HG03095 (cell line): ENCODE measurements around the gene DBET.
"Not testable (repeated sequence)": the region's sequence is repeated elsewhere in the genome, so short reads cannot be mapped to it uniquely, and the experiment has no call there.

Source experiments
- ATAC-seq: cut with Tn5 transposase; IDR thresholded peaks from one replicate; pipeline ENCODE4 v1.9.1; 2021; ENCODE audit warnings: moderate library complexity; ENCODE audit not compliant: unreplicated experiment

DBET gene

DNA sequence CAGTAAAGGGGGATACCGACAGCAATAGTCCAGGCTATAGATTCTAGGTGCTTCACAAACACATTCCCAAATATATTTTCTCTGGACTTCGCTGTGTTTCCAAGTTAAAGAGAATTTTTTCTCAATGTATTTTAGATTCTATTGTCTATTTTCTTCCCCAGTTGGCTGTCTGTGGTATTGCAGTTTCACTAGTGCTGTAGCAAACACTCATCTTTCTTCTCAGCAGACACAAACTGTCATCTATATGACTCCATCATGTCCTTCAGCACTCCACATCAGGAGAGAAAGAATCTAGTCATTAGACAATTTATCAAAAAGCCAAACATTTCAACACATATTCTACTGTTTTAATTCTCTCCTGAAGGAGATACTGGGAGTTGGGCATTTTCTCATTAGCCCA lies at the start of gene DBET:
Gene DBET (plus strand): TSS at position 161 of the 400 bp plus-strand sequence.
- ATAC-seq: not testable (repeated sequence)

GRCh38 chr4:190014771-190015537 lies 49.3 kb upstream of the DBET start:
- no peak for ATAC-seq

DNA sequence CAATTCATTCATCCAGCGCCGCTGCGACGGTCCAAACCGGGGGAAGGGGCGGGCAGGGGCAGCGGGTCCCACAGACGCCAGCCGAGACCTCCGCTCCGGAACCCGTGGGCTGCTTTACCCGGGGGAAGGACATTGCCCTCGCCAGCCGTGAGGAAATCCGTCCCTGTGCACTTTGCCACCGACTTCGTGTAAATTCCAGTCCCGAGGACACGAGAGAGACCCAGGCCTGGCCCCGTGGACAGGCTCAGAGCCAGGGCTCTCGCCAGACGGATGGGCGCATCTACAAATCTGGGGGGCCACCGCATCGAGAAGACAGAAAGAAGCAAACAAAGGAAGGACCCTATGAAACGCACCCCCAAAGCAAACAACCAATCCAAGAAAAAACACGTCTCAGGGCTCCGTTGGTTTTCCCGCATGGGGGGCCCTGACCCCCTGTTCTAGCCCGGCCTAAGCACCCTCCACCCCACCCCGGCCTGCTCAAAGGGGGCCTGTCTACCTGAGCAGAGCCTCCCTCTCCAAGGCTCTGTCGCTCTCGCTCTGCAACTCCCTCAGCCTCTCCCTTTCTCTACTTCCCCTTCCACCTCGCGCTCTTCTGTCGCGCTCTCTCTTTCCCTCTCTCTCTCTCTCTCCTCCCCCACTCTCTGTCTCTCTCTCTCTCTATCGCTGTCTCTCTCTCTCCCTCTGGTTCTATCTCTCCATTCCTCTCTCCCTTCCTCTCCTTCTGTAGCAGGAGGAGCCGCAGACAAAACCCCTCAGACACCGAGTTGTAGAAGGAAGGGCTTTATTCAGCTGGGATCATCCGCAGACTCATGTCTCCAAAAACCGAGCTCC lies 48.5 kb upstream of the DBET start:
- ATAC-seq: no peak

- no peak for ATAC-seq
These were observed 47.7 kb upstream of the DBET start for GRCh38 chr4:190016369-190017289.

DNA sequence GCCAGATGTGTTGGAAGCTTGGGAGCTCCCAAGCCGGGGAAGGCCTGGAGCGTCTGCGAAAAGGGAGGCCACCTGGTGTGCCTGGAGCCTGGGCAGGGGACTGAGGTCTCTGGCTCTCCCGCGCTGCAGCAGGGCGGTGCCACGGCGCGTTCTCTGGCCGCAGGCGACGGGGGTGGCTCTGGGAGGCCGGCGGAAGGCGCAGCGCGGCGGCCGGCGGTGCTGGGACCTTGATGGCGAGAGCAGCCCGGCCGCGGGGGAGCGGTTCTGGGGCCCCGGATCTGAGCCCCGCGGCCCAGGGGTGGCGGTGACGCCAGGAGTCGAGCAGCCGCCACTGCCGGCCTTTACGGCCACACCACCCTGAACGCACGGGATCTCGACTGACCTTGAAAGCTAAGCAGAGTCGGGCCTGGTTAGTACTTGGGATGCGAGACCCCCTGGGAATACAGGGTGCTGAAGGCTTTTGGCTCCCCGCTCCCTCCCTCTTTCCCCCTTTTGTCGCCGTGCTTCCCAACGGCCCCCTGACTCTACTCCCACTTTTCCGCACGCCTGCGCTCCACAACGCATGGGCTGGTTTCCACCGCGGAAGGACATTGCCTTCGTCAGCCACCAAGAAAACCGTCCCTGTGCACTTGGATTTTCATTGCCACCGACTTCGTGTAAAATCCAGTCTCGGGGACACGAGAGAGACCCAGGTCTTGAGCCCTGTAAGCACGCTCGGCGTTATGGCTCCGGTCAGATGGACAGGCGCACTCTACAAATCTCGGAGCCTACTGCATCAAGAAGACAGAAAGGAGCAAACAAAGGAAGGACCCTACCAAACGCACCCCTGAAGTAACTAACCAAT lies 46.7 kb upstream of the DBET start:
- no peak for ATAC-seq

DNA sequence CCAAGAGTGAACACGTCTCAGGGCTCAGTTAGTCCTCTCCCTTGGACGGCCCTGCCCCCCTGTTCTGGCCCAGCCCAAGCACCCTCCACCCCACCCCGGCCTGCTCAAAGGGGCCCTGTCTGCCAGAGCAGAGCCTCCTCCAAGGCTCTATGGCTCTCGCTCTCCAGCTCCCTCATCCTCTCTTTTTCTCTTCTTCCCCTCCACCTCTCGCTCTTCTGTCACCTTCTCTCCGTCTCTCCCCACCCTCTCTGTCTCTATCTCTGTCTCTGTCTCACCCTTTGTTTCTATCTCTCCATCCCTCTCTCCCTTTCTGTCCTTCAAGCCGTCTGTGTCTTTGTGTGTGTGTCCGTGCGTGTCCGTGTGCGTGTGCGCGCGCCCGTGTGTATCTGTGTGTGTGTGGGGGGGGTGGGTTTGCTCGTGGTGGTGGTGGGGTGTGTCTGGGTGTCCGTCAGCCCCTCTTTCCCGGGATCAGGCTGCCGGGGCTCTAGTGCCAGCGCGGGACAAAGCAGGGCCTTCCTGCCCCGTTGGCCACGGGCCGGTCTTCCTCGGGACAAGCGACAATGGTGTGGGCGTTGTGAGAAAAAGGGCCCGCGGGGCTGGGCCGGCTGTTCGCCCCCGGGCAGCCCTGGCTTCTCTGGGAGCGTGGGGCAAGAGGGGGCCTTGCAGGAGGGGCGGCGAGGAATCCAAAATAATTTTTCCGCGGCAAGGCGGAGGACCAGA lies 45.9 kb upstream of the DBET start:
- ATAC-seq: no peak

DNA sequence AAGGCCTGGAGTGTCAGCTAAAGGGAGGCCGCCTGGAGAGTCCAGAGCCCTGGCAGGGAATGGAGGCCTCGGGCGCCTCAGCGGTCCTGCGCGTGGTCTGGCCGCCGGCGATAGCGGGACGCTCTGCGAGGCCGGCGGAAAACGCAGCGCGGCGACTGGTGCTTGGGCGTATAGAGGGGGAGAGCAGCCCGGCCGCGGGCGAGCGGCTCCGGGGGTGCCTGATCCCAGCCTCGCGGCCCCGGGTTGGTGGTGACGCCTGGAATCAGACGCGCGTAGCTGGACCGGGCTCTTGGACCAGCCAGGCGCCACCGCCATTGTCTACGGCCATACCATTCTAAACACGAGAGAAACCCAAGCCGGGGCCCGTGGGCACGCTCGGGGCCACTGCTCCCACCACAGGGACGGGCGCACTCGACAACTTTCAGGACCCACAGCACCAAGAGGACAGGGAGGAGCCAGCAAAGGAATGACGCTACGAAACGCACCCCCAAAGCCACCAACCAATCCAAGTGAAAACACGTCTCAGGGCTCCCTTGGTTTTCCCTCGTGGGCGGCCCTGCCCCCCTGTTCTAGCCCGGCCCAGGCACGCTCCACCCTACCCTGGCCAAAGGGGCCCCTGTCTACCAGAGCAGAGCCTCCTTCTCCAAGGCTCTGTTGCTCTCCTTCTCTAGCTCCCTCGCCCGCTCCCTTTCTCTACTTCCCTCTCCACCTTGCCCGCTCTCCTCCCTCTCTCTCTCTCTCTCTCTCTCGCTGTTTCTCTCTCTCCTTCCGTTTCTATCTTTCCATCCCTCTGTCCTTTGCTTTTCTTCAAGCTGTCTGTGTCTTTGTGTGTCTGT lies 45.1 kb upstream of the DBET start:
- no peak for ATAC-seq

DNA sequence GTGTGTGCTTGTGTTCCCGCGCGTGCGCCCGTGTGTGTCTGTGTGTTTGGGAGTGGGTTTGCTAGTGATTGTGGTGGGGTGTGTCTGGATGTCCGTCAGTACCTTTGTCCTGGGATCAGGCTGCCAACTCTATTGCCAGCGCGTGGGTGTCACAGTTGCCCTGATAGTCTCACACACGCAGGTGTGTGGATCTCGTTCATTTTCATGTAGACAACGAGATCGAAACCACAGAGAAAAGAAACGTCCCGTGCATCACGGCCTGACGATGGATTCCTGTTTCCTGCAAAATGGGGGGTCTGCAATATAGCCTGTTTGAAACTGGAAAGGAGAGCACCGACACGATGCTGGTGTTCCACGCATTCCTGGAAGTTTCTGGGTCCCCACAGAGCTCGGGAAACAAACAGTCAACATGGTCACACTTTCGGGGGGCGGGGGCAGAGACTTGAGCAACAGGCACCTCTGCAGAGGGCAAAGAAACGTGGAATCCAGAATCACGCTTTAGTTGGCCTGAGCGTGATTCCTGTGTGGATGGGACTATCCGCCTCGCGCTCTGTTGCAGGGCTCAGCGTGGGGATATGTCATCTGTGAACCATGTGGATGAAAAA lies 44.3 kb upstream of the DBET start:
- not testable (repeated sequence) for ATAC-seq

DNA sequence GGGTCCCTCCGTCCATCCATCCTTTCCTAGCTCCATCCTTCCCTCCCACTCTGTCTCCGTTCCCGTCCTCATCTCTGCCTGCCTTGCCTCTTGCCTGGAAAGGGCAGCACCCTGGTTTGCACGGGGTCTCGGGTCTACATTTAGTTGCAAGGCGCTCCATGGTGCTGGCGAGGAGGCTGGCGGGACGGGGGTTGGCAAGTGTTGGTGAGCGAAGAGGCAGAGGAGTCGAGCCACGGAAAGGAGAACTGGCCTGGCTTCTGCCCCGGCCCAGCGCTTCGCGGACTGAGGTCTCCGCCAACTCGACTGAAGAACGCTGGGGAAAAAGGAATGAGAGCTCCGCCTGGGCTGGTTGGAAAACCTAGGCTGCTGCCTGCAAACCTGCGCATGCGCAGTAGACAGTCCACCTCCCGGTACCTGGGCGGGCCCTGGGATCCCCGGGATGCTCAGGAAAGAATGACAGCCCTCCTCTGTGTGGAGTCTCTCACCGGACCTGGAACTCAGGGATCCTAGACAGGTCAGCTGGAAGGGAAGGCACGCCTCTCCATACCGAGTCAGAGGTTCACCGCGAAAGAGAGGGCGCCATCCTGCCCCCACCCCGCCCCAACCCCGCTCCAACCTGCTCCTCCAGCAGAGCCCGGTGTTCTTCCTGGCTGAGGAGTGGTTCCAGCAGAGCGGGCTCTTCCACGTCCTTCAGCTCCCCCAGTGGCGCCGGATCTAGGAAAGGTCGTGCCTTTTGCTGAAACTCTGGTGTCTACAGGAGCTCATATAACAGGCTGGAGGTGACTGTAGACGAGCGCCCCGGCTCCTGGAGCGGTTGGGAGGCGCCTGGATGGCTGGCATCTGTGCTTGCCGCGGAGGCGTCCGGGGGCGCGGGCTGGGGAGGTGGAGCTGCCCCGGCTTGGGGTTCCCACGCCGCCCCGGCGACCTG lies 43.2 kb upstream of the DBET start:
- no peak for ATAC-seq

- not testable (repeated sequence) for ATAC-seq
These were observed 42.3 kb upstream of the DBET start for GRCh38 chr4:190021973-190022372.

DNA sequence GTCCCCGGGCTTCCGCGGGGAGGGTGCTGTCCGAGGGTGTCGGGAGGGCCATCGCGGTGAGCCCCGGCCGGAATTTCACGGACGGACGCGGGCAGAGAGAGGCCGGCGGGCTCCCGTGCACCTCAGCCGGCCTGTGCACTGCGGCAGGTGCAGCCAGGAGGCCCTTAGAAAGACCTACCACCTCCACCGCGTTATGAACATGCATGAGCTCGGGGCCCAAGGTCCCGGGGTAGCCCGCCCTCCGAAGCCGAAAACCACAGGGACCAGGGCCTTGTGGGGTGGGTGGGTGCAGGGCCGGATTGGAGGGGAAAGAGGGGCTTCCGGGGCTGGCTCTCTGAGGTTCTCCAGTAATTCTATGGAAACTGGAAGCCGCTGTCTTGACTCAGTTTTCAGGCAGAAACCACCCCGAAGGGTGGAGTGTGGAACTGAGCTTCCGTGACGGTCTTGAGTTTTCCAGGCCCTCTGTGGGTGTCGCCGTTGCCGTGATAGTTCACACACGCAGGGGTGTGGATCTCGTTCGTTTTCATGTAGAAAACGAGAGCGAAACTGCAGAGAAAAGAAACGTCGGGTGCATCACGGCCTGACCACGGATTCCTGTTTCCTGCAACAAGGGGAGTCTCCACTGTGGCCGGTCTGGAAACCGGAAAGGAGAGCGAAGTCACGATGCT lies 41.6 kb upstream of the DBET start:
- not testable (repeated sequence) for ATAC-seq

GRCh38 chr4:190027156-190027555 lies 37.1 kb upstream of the DBET start, which contains the start of gene FRG2:
Gene FRG2 (minus strand): TSS chr4:190027256. CDS start chr4:190027204, 52 bp downstream.
- ATAC-seq: not testable (repeated sequence)

DNA sequence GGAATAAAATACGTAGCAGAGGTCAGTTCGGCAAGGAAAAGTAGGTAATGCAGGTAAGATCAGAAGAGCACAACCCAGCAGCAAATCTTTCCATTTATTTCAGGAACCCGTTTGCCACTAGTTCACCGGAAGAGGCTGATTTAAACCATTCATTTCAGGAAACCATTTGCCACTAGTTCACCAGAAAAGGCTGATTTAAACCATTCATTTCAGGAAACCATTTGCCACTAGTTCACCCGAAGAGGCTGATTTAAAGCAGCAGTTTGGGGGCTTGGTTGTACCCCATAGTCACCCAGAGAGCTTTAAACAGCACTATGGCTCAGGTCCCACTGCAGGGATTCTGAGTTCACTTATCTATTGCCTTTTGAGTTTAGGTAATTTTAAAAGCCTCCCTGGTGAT lies 33.0 kb upstream of the DBET start:
- not testable (repeated sequence) for ATAC-seq

GRCh38 chr4:190037704-190038388 lies 26.5 kb upstream of the DBET start:
- ATAC-seq: not testable (repeated sequence)

DNA sequence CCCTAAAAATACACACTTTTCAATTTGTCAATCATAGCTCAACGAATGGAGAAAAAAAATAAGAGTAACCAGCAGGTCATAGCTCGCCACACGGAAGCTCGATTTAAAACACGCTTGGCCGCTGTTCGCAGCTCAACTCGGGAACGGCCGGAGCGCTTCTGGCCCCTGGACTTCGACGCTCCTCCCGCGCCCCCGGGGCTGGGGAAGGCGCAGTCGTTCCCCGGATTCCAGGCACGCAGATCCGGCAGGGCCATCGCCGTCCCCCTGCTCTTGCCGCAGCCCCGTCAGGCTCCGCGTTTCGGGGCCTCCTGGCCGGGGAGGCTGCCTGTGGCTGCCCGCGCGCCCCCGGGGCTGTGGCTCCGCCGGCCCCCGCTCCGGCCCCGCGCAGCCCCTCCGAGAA lies 23.4 kb upstream of the DBET start:
- not testable (repeated sequence) for ATAC-seq

GRCh38 chr4:190047627-190048026 lies 16.7 kb upstream of the DBET start:
- not testable (repeated sequence) for ATAC-seq
